ENCODE data around the gene RBM48. TPM values are rescaled to one million over a fixed set of nuclear protein-coding genes. Genes with fewer than 3 reads are reported as not detected.

The RBM48 gene
- total RNA-seq, 2 donors from 2014 or later: 9.5 to 16.4 TPM

DNA sequence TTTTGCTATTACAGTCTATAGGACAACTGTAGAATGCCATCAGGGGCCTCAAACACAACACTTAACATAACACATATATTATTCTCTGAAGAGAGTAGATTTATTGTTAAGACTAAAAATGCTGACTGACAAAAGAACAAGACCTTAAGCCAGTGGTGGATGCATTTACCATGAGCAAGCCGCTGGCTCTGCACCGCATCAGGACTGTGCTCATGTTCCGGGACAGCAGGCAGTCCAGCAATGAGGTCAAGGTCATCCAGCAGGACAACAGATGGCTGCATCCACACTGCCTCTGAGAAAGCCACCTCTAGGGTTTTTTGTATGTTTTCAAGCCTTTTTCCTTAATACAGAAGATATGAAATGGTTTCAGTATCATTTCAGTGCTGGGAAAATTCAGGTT lies 24.0 kb upstream of the RBM48 start:
- Histone ChIP-seq H3K4me1 (ENCODE audit: control insufficient read depth in 1 of 2, low read depth in 2 of 2) (no peaks in the 10 kb centered on the region), H3K9me3 (no peaks in the 10 kb centered on the region), H3K4me3 (no peak overlapping the region), H3K27me3 (replicated peaks; ENCODE audit: insufficient read depth) (no peaks in the 10 kb centered on the region), H3K27ac (no peak overlapping the region), H3K36me3 (peaks cover 37% of the 10 kb centered on the region)
- TF ChIP-seq CTCF (IDR thresholded peaks at IDR 0.05): no peak
- no peak for ATAC-seq (ENCODE audit: insufficient number of reproducible peaks, low FRiP score, low read depth)
- no peak for DNase-seq (ENCODE audit: low spot score)

DNA sequence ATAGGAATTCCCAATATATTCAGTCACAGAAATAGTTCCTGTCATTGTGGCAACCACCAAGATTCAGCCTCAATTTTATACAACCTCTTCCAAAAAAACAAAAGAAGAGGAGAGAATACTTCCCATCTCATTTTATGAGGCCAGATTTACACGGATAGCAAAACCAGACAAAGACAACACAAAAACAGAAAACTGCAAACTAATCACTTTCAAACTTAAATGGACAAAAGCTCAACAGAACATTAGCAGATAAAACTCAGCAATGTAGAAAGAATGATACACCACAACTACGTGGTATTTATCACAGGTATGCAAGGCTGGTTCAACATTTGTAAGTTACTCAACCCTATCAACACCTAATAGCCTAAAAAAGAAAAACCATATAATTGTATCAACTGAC lies 22.2 kb upstream of the RBM48 start:
- H3K36me3 ChIP-seq: peaks cover 28% of the 10 kb centered on the region
- ATAC-seq (ENCODE audit: insufficient number of reproducible peaks, low FRiP score, low read depth): no peak
- no peak for TF ChIP-seq CTCF (IDR thresholded peaks at IDR 0.05)
- no peak overlapping the region for H3K4me3 ChIP-seq
- H3K4me1 ChIP-seq (ENCODE audit: control insufficient read depth in 1 of 2, low read depth in 2 of 2): no peaks in the 10 kb centered on the region
- no peaks in the 10 kb centered on the region for H3K27me3 ChIP-seq (replicated peaks; ENCODE audit: insufficient read depth)
- no peak overlapping the region for H3K27ac ChIP-seq
- no peak for DNase-seq (ENCODE audit: low spot score)
- no peaks in the 10 kb centered on the region for H3K9me3 ChIP-seq

GRCh38 chr7:92508946-92509345 lies 19.6 kb upstream of the RBM48 start:
- H3K27me3 ChIP-seq (replicated peaks; ENCODE audit: insufficient read depth): no peaks in the 10 kb centered on the region
- no peak for TF ChIP-seq CTCF (IDR thresholded peaks at IDR 0.05)
- H3K36me3 ChIP-seq: peaks cover 18% of the 10 kb centered on the region
- H3K4me1 ChIP-seq (ENCODE audit: control insufficient read depth in 1 of 2, low read depth in 2 of 2): no peaks in the 10 kb centered on the region
- no peaks in the 10 kb centered on the region for H3K9me3 ChIP-seq
- H3K27ac ChIP-seq: no peak overlapping the region
- no peak for ATAC-seq (ENCODE audit: insufficient number of reproducible peaks, low FRiP score, low read depth)
- H3K4me3 ChIP-seq: no peak overlapping the region
- DNase-seq (ENCODE audit: low spot score): no peak

- DNase-seq (ENCODE audit: low spot score): no peak
- no peak for TF ChIP-seq CTCF (IDR thresholded peaks at IDR 0.05)
- H3K9me3 ChIP-seq: no peaks in the 10 kb centered on the region
- ATAC-seq (ENCODE audit: insufficient number of reproducible peaks, low FRiP score, low read depth): no peak
- H3K36me3 ChIP-seq: peaks cover 25% of the 10 kb centered on the region
- no peaks in the 10 kb centered on the region for H3K4me1 ChIP-seq (ENCODE audit: control insufficient read depth in 1 of 2, low read depth in 2 of 2)
- no peaks in the 10 kb centered on the region for H3K27me3 ChIP-seq (replicated peaks; ENCODE audit: insufficient read depth)
- H3K27ac ChIP-seq: no peak overlapping the region
- H3K4me3 ChIP-seq: no peak overlapping the region
These were observed 15.3 kb upstream of the RBM48 start for GRCh38 chr7:92513167-92513902.

DNA sequence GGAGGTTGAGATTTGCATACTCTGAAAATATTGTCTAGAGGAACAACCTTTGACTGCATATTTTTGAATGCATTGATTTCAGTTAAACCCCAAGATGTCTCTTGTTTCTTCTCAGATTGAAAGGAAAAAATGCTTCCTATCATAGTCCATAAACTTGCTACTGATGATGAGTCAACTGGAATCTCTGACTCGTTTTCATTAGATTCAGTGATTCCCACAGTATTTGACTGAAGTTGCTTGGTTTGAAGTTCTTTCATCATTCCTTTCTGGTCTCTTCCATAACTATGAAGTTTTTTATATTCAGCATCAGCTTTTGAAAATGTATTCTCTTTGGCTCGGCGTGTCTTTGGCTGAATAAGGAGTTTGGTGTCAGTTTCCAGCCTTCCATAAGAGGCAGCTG lies 11.0 kb upstream of the RBM48 start:
- Histone ChIP-seq H3K4me1 (ENCODE audit: control insufficient read depth in 1 of 2, low read depth in 2 of 2) (no peaks in the 10 kb centered on the region), H3K36me3 (peaks cover 30% of the 10 kb centered on the region), H3K4me3 (no peak overlapping the region), H3K9me3 (no peaks in the 10 kb centered on the region), H3K27me3 (replicated peaks; ENCODE audit: insufficient read depth) (no peaks in the 10 kb centered on the region), H3K27ac (no peak overlapping the region)
- ATAC-seq (ENCODE audit: insufficient number of reproducible peaks, low FRiP score, low read depth) (no peak), DNase-seq (ENCODE audit: low spot score) (no peak)
- TF ChIP-seq CTCF (IDR thresholded peaks at IDR 0.05): no peak

Data from thoracic aorta (tissue), 2 donors.